GM12878 (cell line): Measurements from ENCODE around the gene GSTA1. TPM values are rescaled to one million over a fixed set of nuclear protein-coding genes. Genes with fewer than 3 reads are reported as not detected.

ENCODE experiments used
- ATAC-seq: fragments of 200-7000 bp; cut with Tn5 transposase; 3 replicates; pipeline ENCODE4 v1.9.1; 2020; ENCODE audit warnings: mild to moderate bottlenecking, moderate library complexity
- BruUV-seq: library from RNA; stranded (reverse); fragments of 400-500 nt; replicated peaks from 2 replicates; lab custom pipeline; 2021; lab: Mats Ljungman, UMichigan
- CTCF ChIA-PET: fragments of 300-600 bp; sonication (Branson Sonifier 250); formaldehyde crosslinking; extraction: SDS; loops from one replicate; lab custom pipeline; 2021; ENCODE audit warnings: inconsistent platforms; lab: Yijun Ruan, JAX
- POLR2A ChIA-PET: fragments of 350-600 bp; formaldehyde crosslinking; extraction: SDS; loops from one replicate; lab custom pipeline; 2021; ENCODE audit warnings: inconsistent platforms; lab: Charles Lee
- RAD21 ChIA-PET: fragments of 300-600 bp; sonication (Branson Sonifier 250); formaldehyde crosslinking; loops from one replicate; lab custom pipeline; 2023; ENCODE audit warnings: antibody characterized with exemption; ENCODE audit not compliant: unreplicated experiment; lab: Charles Lee
- SMC1A ChIA-PET: fragments of 300-600 bp; sonication (Branson Sonifier 250); formaldehyde crosslinking; loops from one replicate; lab custom pipeline; 2023; ENCODE audit not compliant: unreplicated experiment, uncharacterized antibody; lab: Charles Lee
- DNase-seq: peaks from one replicate; pipeline ENCODE4 v3.0.0-alpha.2; 2011; ENCODE audit warnings: low read depth, low spot score
- FAIRE-seq: peaks from 3 replicates; lab custom pipeline; 2011; peaks lifted over from hg19 to GRCh38; lab: Jason Lieb, UNC
- H2AFZ ChIP-seq: 2 replicates; pipeline ENCODE4 v1.6.0; 2011; ENCODE audit warnings: low read depth, low read length, control low read depth; ENCODE audit not compliant: control insufficient read depth
- H3K27ac ChIP-seq: 2 replicates; pipeline ENCODE4 v1.5.1; 2011; ENCODE audit warnings: control low read depth; ENCODE audit not compliant: control insufficient read depth, insufficient read depth
- H3K27me3 ChIP-seq, 2 experiments: replicated peaks in 1 of 2; 2 replicates each; pipeline versions ENCODE4 v1.6.0 to v1.6.1; 2011; ENCODE audit warnings: low read length in 1 of 2; ENCODE audit not compliant: control insufficient read depth in 2 of 2, insufficient read depth in 2 of 2
- H3K36me3 ChIP-seq, 2 experiments: 2 replicates each; pipeline ENCODE4 v1.5.1; 2011; ENCODE audit warnings: low read length in 1 of 2; ENCODE audit not compliant: control insufficient read depth in 2 of 2, insufficient read depth in 2 of 2
- H3K4me1 ChIP-seq: 2 replicates; pipeline ENCODE4 v1.6.1; 2011; ENCODE audit warnings: mild to moderate bottlenecking, low read length, moderate library complexity, mixed read lengths; ENCODE audit not compliant: control insufficient read depth, insufficient read depth
- H3K4me2 ChIP-seq: 2 replicates; pipeline ENCODE4 v1.6.0; 2011; ENCODE audit warnings: control low read depth; ENCODE audit not compliant: control insufficient read depth, insufficient read depth
- H3K4me3 ChIP-seq: fragments of 200-600 bp; sonication (generic); 2 replicates; pipeline ENCODE4 v1.5.1; 2016
- H3K79me2 ChIP-seq: 2 replicates; pipeline ENCODE4 v1.6.0; 2011; ENCODE audit warnings: low read length; ENCODE audit not compliant: control insufficient read depth, insufficient read depth
- H3K9ac ChIP-seq: 2 replicates; pipeline ENCODE4 v1.8.0; 2011; ENCODE audit warnings: low read length, control low read depth, mixed read lengths; ENCODE audit not compliant: control insufficient read depth, insufficient read depth
- H3K9me3 ChIP-seq: replicated peaks from 3 replicates; pipeline ENCODE4 v1.5.1; 2011; ENCODE audit warnings: mild to moderate bottlenecking, low read length; ENCODE audit not compliant: control insufficient read depth, insufficient read depth
- H4K20me1 ChIP-seq: 2 replicates; pipeline ENCODE4 v1.6.0; 2011; ENCODE audit not compliant: control insufficient read depth, insufficient read depth
- ATF7 ChIP-seq: fragments of 450-650 bp; IDR thresholded peaks from 2 replicates; pipeline ENCODE4 v1.6.1; 2016; ENCODE audit warnings: low read depth, mild to moderate bottlenecking
- BCL11A ChIP-seq: IDR thresholded peaks from 2 replicates; pipeline ENCODE4 v1.6.1; 2011; ENCODE audit warnings: low read depth, low read length
- CBX5 ChIP-seq: sonication (generic); IDR thresholded peaks from 2 replicates; pipeline ENCODE4 v1.6.1; 2016; ENCODE audit warnings: low read depth, moderate library complexity, mild to moderate bottlenecking, inconsistent platforms
- CHD1 ChIP-seq: IDR thresholded peaks from 2 replicates; pipeline ENCODE4 v1.6.1; 2012; ENCODE audit warnings: low read depth, low read length, improper control_type of control experiment
- CHD2 ChIP-seq: IDR thresholded peaks from 2 replicates; pipeline ENCODE4 v1.6.1; 2011; ENCODE audit warnings: low read depth, low read length, improper control_type of control experiment, borderline replicate concordance
- DPF2 ChIP-seq: fragments of 450-650 bp; IDR thresholded peaks from 2 replicates; pipeline ENCODE4 v1.6.1; 2017; ENCODE audit warnings: mild to moderate bottlenecking
- GABPA ChIP-seq: IDR thresholded peaks from 2 replicates; pipeline ENCODE4 v1.6.1; 2014; ENCODE audit warnings: antibody characterized with exemption, low read depth, mild to moderate bottlenecking, inconsistent platforms
- GATAD2B ChIP-seq: fragments of 450-650 bp; conservative IDR thresholded peaks from 2 replicates; pipeline ENCODE4 v1.6.1; 2017; ENCODE audit warnings: low read depth, mild to moderate bottlenecking, moderate library complexity
- HDGF ChIP-seq: fragments of 450-650 bp; IDR thresholded peaks from 2 replicates; pipeline ENCODE4 v1.6.1; 2016; ENCODE audit warnings: antibody characterized with exemption
- KAT2A ChIP-seq: conservative IDR thresholded peaks from 2 replicates; pipeline ENCODE4 v1.6.1; 2011; ENCODE audit warnings: low read depth, low read length; ENCODE audit not compliant: control insufficient read depth
- NFYA ChIP-seq: IDR thresholded peaks from 2 replicates; pipeline ENCODE4 v1.6.1; 2011; ENCODE audit warnings: low read depth, mild to moderate bottlenecking, low read length, improper control_type of control experiment, borderline replicate concordance
- NR2C2 ChIP-seq: IDR thresholded peaks from 2 replicates; pipeline ENCODE4 v1.6.1; 2011; ENCODE audit warnings: borderline replicate concordance, low read depth; ENCODE audit not compliant: control insufficient read depth, insufficient read length
- STAT1 ChIP-seq: fragments of 450-650 bp; conservative IDR thresholded peaks from 2 replicates; pipeline ENCODE4 v1.6.1; 2014; ENCODE audit warnings: antibody characterized with exemption, mild to moderate bottlenecking
- WGBS: methylation state at CpG from one replicate; pipeline ENCODE4 v1.1.6; 2016; ENCODE audit warnings: low lambda C conversion rate; ENCODE audit not compliant: insufficient replicate concordance, insufficient coverage; ENCODE audit errors: missing lambda C conversion rate; 5-methylcytosine and 5-hydroxymethylcytosine counted together
- in situ Hi-C: fragments of 300-500 bp; cut with MboI; formaldehyde crosslinking; loops from 9 replicates; pipeline ENCODE4 v1.14.3; 2018; ENCODE audit warnings: mixed read lengths
- intact Hi-C: fragments of 100-400 bp; cut with micrococcal nuclease; formaldehyde crosslinking; loops from one replicate; pipeline ENCODE4 v1.14.2; 2022; ENCODE audit not compliant: unreplicated experiment
- polyA plus RNA-seq, 11 experiments: library from polyadenylated mRNA; depleted of rRNA in 4 of 11; unstranded in 6 of 11; stranded (reverse) in 5 of 11; fragments of >200 nt; fragmentation: Nextera tagmentation in 4 of 11; fragmentation: Illumina TruSeq in 1 of 11; extraction: Ambion mirVana in 4 of 11; extraction: Trizol in 1 of 11; gene quantifications; 1 replicate in 1 of 11; 2 replicates in 10 of 11; pipeline versions ENCODE4 v1.2.1 to v1.2.3, GENCODE V29; 2011 to 2016; ENCODE audit warnings: inconsistent platforms in 2 of 11, missing spikeins in 2 of 11, low read depth in 1 of 11
- total RNA-seq, 4 experiments: library from RNA; depleted of rRNA in 3 of 4; stranded (reverse); fragments of >200 nt in 3 of 4; fragmentation: Illumina TruSeq in 1 of 4; extraction: Trizol in 1 of 4; gene quantifications; 2 replicates each; pipeline versions ENCODE4 v1.2.1 to v1.2.3, GENCODE V29; 2013 to 2021
- TF ChIP-seq, protein P1 (sequence below): fragments of 450-650 bp; IDR thresholded peaks from 2 replicates; pipeline ENCODE4 v1.6.1; 2016; ENCODE audit warnings: mild to moderate bottlenecking, moderate library complexity, borderline replicate concordance
- TF ChIP-seq, protein P2 (sequence below): fragments of 150-350 bp; IDR thresholded peaks from 2 replicates; pipeline ENCODE4 v1.6.1; 2014; ENCODE audit warnings: mild to moderate bottlenecking, low read depth, low read length

GSTA1 gene
- total and polyA plus RNA-seq, 10 of the 15 experiments (the other 5 are each of a cell fraction or from before 2014, with no cell fraction given) = 0.51 TPM; not detected in 9

- TF ChIP-seq, protein P1, sequence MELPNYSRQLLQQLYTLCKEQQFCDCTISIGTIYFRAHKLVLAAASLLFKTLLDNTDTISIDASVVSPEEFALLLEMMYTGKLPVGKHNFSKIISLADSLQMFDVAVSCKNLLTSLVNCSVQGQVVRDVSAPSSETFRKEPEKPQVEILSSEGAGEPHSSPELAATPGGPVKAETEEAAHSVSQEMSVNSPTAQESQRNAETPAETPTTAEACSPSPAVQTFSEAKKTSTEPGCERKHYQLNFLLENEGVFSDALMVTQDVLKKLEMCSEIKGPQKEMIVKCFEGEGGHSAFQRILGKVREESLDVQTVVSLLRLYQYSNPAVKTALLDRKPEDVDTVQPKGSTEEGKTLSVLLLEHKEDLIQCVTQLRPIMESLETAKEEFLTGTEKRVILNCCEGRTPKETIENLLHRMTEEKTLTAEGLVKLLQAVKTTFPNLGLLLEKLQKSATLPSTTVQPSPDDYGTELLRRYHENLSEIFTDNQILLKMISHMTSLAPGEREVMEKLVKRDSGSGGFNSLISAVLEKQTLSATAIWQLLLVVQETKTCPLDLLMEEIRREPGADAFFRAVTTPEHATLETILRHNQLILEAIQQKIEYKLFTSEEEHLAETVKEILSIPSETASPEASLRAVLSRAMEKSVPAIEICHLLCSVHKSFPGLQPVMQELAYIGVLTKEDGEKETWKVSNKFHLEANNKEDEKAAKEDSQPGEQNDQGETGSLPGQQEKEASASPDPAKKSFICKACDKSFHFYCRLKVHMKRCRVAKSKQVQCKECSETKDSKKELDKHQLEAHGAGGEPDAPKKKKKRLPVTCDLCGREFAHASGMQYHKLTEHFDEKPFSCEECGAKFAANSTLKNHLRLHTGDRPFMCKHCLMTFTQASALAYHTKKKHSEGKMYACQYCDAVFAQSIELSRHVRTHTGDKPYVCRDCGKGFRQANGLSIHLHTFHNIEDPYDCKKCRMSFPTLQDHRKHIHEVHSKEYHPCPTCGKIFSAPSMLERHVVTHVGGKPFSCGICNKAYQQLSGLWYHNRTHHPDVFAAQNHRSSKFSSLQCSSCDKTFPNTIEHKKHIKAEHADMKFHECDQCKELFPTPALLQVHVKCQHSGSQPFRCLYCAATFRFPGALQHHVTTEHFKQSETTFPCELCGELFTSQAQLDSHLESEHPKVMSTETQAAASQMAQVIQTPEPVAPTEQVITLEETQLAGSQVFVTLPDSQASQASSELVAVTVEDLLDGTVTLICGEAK = no peak
These were observed 5.0 kb upstream of the GSTA1 start (continued) for GRCh38 chr6:52808660-52809059.

- RAD21 ChIA-PET = no interaction called here
- 0% methylated on average over 1 of the region's 1 CpG for WGBS
- FAIRE-seq = no peak
These were observed 810 bp downstream of the GSTA1 start for GRCh38 chr6:52802806-52803205.

More at GRCh38 chr6:52802806-52803205, 810 bp downstream of the GSTA1 start:
- no TSS peak for BruUV-seq
- H3K36me3 ChIP-seq = no peaks in the 10 kb centered on the region
- no peak for DNase-seq
- no peaks in the 10 kb centered on the region for H3K79me2 ChIP-seq
- H3K27me3 ChIP-seq = no peaks in the 10 kb centered on the region
- ChIA-PET CTCF (no interaction called here), SMC1A (no interaction called here), POLR2A (no interaction called here)
- in situ Hi-C loops (no loop called here), intact Hi-C loops (no loop called here)
- H4K20me1 ChIP-seq = no peaks in the 10 kb centered on the region
- no peak overlapping the region for H3K9ac ChIP-seq
- no peak overlapping the region for H3K4me3 ChIP-seq
- H3K4me1 ChIP-seq = no peaks in the 10 kb centered on the region
- H3K9me3 ChIP-seq = no peaks in the 10 kb centered on the region
- ATAC-seq = no peak
- H2AFZ ChIP-seq = no peak overlapping the region
- no peak overlapping the region for H3K4me2 ChIP-seq
- H3K27ac ChIP-seq = no peak overlapping the region
- no peak for TF ChIP-seq CBX5
- no peak for TF ChIP-seq CHD1
- TF ChIP-seq GABPA = no peak
- no peak for TF ChIP-seq NR2C2
- no peak for TF ChIP-seq BCL11A
- TF ChIP-seq CHD2 = no peak
- TF ChIP-seq STAT1 = no peak
- no peak for TF ChIP-seq GATAD2B
- TF ChIP-seq, protein P1 = no peak
- TF ChIP-seq KAT2A = no peak
- TF ChIP-seq, protein P2, sequence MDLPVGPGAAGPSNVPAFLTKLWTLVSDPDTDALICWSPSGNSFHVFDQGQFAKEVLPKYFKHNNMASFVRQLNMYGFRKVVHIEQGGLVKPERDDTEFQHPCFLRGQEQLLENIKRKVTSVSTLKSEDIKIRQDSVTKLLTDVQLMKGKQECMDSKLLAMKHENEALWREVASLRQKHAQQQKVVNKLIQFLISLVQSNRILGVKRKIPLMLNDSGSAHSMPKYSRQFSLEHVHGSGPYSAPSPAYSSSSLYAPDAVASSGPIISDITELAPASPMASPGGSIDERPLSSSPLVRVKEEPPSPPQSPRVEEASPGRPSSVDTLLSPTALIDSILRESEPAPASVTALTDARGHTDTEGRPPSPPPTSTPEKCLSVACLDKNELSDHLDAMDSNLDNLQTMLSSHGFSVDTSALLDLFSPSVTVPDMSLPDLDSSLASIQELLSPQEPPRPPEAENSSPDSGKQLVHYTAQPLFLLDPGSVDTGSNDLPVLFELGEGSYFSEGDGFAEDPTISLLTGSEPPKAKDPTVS = no peak
- no peak for TF ChIP-seq NFYA
- no peak for TF ChIP-seq DPF2
- no peak for TF ChIP-seq ATF7
- TF ChIP-seq HDGF = no peak
